ENCODE measurements around the gene GRK3. TPM values are rescaled to one million over a fixed set of nuclear protein-coding genes. Genes with fewer than 3 reads are reported as not detected.

Gene GRK3
- total and polyA plus RNA-seq, 2 donors (not counting 3 experiments of a cell fraction or from before 2014, with no cell fraction given): 0.68 to 4.4 TPM

DNA sequence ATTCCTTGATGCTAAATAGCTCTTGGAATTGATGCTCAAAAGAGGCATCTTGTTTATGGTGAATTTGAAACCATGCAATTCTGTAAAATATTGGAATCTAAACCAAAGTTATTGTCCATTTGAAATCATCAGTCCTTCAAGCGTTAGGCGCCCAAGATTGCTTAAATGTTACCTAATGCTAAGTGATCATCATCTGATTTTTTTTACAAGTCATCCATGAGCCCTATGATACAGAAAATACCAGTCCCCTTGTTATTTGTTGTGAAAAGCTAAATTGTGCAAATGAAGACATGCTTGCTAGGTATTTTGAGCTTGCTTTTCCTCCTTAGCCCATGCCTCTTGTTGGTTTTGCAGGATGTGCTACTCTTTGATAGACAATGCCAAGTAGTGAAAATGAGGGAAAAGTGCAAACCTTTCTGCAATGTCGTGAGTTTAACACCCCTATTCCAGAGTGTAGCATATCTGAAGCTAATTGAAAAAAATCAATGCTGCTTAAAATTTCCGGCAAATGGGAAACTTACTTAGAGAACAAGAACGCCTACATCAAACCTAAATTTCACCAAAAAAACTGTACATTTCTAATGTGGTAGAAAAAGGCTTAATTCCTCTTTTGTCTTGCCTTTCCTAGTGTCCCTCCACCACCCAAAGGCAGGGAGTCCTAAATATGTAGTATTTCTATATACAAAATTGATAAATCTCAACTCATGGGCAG lies 1.9 kb downstream of the GRK3 start:
- H3K4me3 ChIP-seq (replicated peaks in 1 of 3; ENCODE audit: insufficient read depth in 1 of 3, low read depth in 1 of 3, low read length in 3 of 3): no peak overlapping the region
- POLR2A ChIA-PET: no interaction called here
- H3K4me2 ChIP-seq (ENCODE audit: insufficient read depth, low read length): no peak overlapping the region
- no peaks in the 10 kb centered on the region for H3K9me3 ChIP-seq (replicated peaks; ENCODE audit: control insufficient read depth, insufficient read depth, low read length)
- H3K4me1 ChIP-seq (ENCODE audit: control insufficient read depth, extremely low read depth, insufficient read depth, low read length): peaks cover 6% of the 10 kb centered on the region
- CTCF ChIA-PET: interaction anchor here (1.0 kb wide), 1 partner anchor 104 kb away, joined by 4 read pairs; no protein-coding TSS in a partner anchor
- peaks cover 8 to 17% of the 10 kb centered on the region in 2 experiments for H3K27me3 ChIP-seq (ENCODE audit: control insufficient read depth in 2 of 2, insufficient read depth in 2 of 2, low read length in 2 of 2)
- no peak overlapping the region for H3K9ac ChIP-seq (replicated peaks; ENCODE audit: extremely low read depth, insufficient read depth, low read length)
- no peaks in the 10 kb centered on the region for H3K9me1 ChIP-seq (replicated peaks; ENCODE audit: control insufficient read depth, extremely low read depth, insufficient read depth, low read length)
- H3K79me2 ChIP-seq (ENCODE audit: control insufficient read depth, insufficient read depth, low read length): no peaks in the 10 kb centered on the region
- no peak overlapping the region for H2AFZ ChIP-seq (ENCODE audit: low read depth, low read length)
- TF ChIP-seq POLR2A (IDR thresholded peaks at IDR 0.05; ENCODE audit: low read depth, low read length): no peak
- TF ChIP-seq, protein P1, sequence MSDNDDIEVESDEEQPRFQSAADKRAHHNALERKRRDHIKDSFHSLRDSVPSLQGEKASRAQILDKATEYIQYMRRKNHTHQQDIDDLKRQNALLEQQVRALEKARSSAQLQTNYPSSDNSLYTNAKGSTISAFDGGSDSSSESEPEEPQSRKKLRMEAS (IDR thresholded peaks at IDR 0.05; ENCODE audit: insufficient read depth, insufficient read length): no peak
- no peak for TF ChIP-seq MYC (IDR thresholded peaks at IDR 0.05; ENCODE audit: low read depth, low read length)
- no peak for TF ChIP-seq JUN (IDR thresholded peaks at IDR 0.05; ENCODE audit: borderline replicate concordance, insufficient read depth, insufficient read length, low read depth)
- no peak for TF ChIP-seq EZH2 (IDR thresholded peaks at IDR 0.05; ENCODE audit: borderline replicate concordance, low read depth, low read length, severe bottlenecking)
- TF ChIP-seq, protein P2, sequence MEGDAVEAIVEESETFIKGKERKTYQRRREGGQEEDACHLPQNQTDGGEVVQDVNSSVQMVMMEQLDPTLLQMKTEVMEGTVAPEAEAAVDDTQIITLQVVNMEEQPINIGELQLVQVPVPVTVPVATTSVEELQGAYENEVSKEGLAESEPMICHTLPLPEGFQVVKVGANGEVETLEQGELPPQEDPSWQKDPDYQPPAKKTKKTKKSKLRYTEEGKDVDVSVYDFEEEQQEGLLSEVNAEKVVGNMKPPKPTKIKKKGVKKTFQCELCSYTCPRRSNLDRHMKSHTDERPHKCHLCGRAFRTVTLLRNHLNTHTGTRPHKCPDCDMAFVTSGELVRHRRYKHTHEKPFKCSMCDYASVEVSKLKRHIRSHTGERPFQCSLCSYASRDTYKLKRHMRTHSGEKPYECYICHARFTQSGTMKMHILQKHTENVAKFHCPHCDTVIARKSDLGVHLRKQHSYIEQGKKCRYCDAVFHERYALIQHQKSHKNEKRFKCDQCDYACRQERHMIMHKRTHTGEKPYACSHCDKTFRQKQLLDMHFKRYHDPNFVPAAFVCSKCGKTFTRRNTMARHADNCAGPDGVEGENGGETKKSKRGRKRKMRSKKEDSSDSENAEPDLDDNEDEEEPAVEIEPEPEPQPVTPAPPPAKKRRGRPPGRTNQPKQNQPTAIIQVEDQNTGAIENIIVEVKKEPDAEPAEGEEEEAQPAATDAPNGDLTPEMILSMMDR (IDR thresholded peaks at IDR 0.05; ENCODE audit: extremely low read depth in 1 of 2, insufficient read depth in 1 of 2, low read depth in 1 of 2, low read length in 2 of 2): no peak
- TF ChIP-seq GATA2 (IDR thresholded peaks at IDR 0.05; ENCODE audit: insufficient read depth, insufficient read length, low read depth, low read length): no peak
- TF ChIP-seq FOS (IDR thresholded peaks at IDR 0.05; ENCODE audit: borderline replicate concordance, insufficient read depth, low read length): no peak
- TF ChIP-seq POLR2AphosphoS5 (IDR thresholded peaks at IDR 0.05; ENCODE audit: insufficient read depth, low read depth, low read length): no peak
- H4K20me1 ChIP-seq (replicated peaks; ENCODE audit: control insufficient read depth, extremely low read depth, insufficient read depth, low read length): no peaks in the 10 kb centered on the region
- BruUV-seq (replicated peaks): TSS peak; percentile 23
- intact Hi-C loops (cut with micrococcal nuclease) (loop anchor here (5.0 kb wide), 1 partner anchor 104 kb away; no protein-coding TSS in a partner anchor), dilution Hi-C loops (cut with MboI; ENCODE audit: extremely low pct_ligation_motif_present, low sequenced_read_pairs) (no loop called here)
- FAIRE-seq: peak; percentile 12
- DNase-seq (ENCODE audit: low read depth, low spot score): no peak
- H3K36me3 ChIP-seq (ENCODE audit: control insufficient read depth in 2 of 2, extremely low read depth in 1 of 2, insufficient read depth in 2 of 2, low read length in 2 of 2): no peaks in the 10 kb centered on the region
- no peak overlapping the region for H3K27ac ChIP-seq (ENCODE audit: insufficient read depth, low read depth, low read length)
